Sigmoid colon (tissue), 7 donors: ENCODE data around the gene FBLN2. TPM values are rescaled to one million over a fixed set of nuclear protein-coding genes. Genes with fewer than 3 reads are reported as not detected.

Experiments
- DNase-seq: peaks from one replicate; pipeline ENCODE4 v3.0.0-alpha.2; 2019
- H3K27ac ChIP-seq, 4 donors: fragments of 200-600 bp; sonication (generic); one replicate each; pipeline ENCODE4 v1.5.1; 2016 to 2019; ENCODE audit warnings: mild to moderate bottlenecking in 1 of 4
- H3K27me3 ChIP-seq, 3 donors: fragments of 200-600 bp; sonication (generic); one replicate each; pipeline ENCODE4 v1.5.1; 2019; ENCODE audit warnings: mild to moderate bottlenecking in 1 of 3
- H3K36me3 ChIP-seq, 4 donors: fragments of 200-600 bp; sonication (generic); one replicate each; pipeline ENCODE4 v1.5.1; 2016 to 2019
- H3K4me1 ChIP-seq, 4 donors: fragments of 200-600 bp; sonication (generic); one replicate each; pipeline ENCODE4 v1.5.1; 2017 to 2019
- H3K4me3 ChIP-seq, 4 donors: fragments of 200-600 bp; sonication (generic); one replicate each; pipeline ENCODE4 v1.5.1; 2017 to 2019; ENCODE audit warnings: mild to moderate bottlenecking in 2 of 4, moderate library complexity in 1 of 4
- H3K9me3 ChIP-seq, 4 donors: fragments of 200-600 bp in 3 of 4; sonication (generic) in 3 of 4; one replicate each; pipeline versions ENCODE4 v1.5.1 to v1.6.1; 2013 to 2019
- CTCF ChIP-seq, 4 experiments: fragments of 450-650 bp in 3 of 4; fragments of 200-600 bp in 1 of 4; IDR thresholded peaks; one replicate each; pipeline ENCODE4 v1.5.1; 2016 to 2019; ENCODE audit warnings: antibody characterized with exemption in 4 of 4, mild to moderate bottlenecking in 3 of 4, moderate library complexity in 2 of 4
- EP300 ChIP-seq, 4 donors: sonication (generic); formaldehyde crosslinking; IDR thresholded peaks; one replicate each; pipeline ENCODE4 v1.6.1; 2017; ENCODE audit warnings: antibody characterized with exemption in 4 of 4
- POLR2A ChIP-seq, 2 donors: fragments of 450-650 bp; IDR thresholded peaks; one replicate each; pipeline ENCODE4 v1.6.1; 2016; ENCODE audit warnings: antibody characterized with exemption in 2 of 2, mild to moderate bottlenecking in 2 of 2, moderate library complexity in 2 of 2
- POLR2AphosphoS5 ChIP-seq, 4 donors: sonication (generic); formaldehyde crosslinking; IDR thresholded peaks; one replicate each; pipeline ENCODE4 v1.6.1; 2017; ENCODE audit warnings: antibody characterized with exemption in 4 of 4
- WGBS, 2 donors: extraction: QIAGEN DNeasy Blood & Tissue Kit; methylation state at CpG; one replicate each; pipeline ENCODE4 v1.1.7; 2013; 5-methylcytosine and 5-hydroxymethylcytosine counted together
- intact Hi-C: fragments of 100-400 bp; cut with DNase I; formaldehyde crosslinking; loops from one replicate; pipeline ENCODE4 v1.15.1; 2023
- polyA plus RNA-seq, 3 donors: library from polyadenylated mRNA; stranded (reverse); fragments of 200-250 nt; gene quantifications; one replicate each; pipeline ENCODE4 v1.2.3, GENCODE V29; 2013
- total RNA-seq, 4 donors: library from RNA; depleted of rRNA; stranded (reverse); fragments of >200 nt; gene quantifications; one replicate each; pipeline ENCODE4 v1.1.0, GENCODE V29; 2016
- donor health status: healthy with polysubstance abuse.
- donor health status: Bipolar disorder and iron deficiency.
- donor health status: healthy.

Gene FBLN2
- total and polyA plus RNA-seq, 7 donors, result 1.2 to 134 (median 18.7) TPM

DNA sequence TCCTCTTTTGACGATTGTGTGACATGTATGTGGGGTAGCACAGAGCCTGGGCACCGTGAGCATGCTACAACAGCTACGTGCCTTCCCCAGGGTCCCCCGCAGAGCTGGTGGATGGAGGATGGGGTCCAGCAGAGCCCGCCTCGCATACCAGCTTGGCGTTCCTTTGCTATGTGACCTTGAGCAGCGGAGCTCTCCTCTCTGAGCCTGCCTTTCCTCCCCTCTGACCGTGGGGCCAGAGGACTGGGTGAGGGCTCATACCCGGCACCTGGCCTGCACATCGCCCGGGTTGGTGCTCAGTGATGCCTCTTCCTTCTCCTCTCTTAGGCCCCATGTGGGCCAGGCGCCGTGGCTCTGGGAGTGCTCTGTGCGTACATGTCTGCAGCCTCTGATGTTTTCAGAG, 73.4 kb downstream of the FBLN2 start:
- H3K27ac ChIP-seq, result no peak overlapping the region
- TF ChIP-seq POLR2AphosphoS5 (IDR thresholded peaks at IDR 0.05) (no peak), CTCF (IDR thresholded peaks at IDR 0.05) (no peak)
- no peak for DNase-seq
- H3K27me3 ChIP-seq, result no peaks in the 10 kb centered on the region
- H3K4me1 ChIP-seq, result no peaks in the 10 kb centered on the region
- H3K9me3 ChIP-seq, result no peaks in the 10 kb centered on the region
- no peaks in the 10 kb centered on the region for H3K36me3 ChIP-seq
- intact Hi-C loops, result no loop called here
- H3K4me3 ChIP-seq, result no peak overlapping the region
- 89 to 92% methylated on average over 15 of the region's 15 CpGs for WGBS, 2 donors

DNA sequence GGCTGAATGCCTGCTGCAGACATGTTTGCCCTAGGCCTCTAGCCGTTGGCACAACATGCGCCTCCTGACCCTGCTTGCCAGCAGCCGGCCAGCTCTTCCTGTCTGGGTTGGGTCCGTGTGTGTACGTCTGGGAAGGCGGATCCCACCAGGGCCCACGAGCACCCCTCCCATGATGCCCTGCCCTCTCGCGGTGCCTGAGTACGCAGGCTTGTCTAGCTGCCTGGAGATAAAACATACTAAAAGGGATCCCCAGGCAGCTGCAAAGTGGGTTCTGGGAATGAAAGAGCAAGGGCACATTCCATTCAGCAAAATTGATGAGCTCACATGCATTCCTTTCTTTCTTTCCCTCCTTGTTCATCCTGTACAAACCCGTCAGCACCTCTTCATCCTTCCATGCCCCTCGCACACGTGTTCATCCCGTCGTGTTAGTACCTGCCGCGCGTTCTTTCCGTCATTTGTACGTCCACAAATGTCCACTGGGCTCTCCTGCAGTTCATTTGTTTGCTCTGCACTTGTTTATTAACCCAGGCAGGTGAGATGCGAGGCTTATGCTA, 74.3 kb downstream of the FBLN2 start:
- WGBS, 2 donors, result 38 to 64% methylated on average over 21 of the region's 21 CpGs
- Histone ChIP-seq H3K4me1 (no peaks in the 10 kb centered on the region), H3K36me3 (no peaks in the 10 kb centered on the region), H3K27ac (no peak overlapping the region), H3K9me3 (no peaks in the 10 kb centered on the region), H3K27me3 (no peaks in the 10 kb centered on the region), H3K4me3 (no peak overlapping the region)
- no peak for DNase-seq
- intact Hi-C loops, result no loop called here
- TF ChIP-seq CTCF (IDR thresholded peaks at IDR 0.05) (no peak), POLR2A (IDR thresholded peaks at IDR 0.05) (no peak), EP300 (IDR thresholded peaks at IDR 0.05) (no peak), POLR2AphosphoS5 (IDR thresholded peaks at IDR 0.05) (no peak)

GRCh38 chr3:13624021-13624420, 75.1 kb downstream of the FBLN2 start:
- intact Hi-C loops, result no loop called here
- Histone ChIP-seq H3K4me1 (no peaks in the 10 kb centered on the region), H3K36me3 (no peaks in the 10 kb centered on the region), H3K4me3 (no peak overlapping the region), H3K27me3 (no peaks in the 10 kb centered on the region), H3K27ac (no peak overlapping the region), H3K9me3 (no peaks in the 10 kb centered on the region)
- no peak for TF ChIP-seq POLR2AphosphoS5 (IDR thresholded peaks at IDR 0.05)
- TF ChIP-seq POLR2A (IDR thresholded peaks at IDR 0.05), result no peak
- TF ChIP-seq CTCF (IDR thresholded peaks at IDR 0.05), result no peak
- no peak for TF ChIP-seq EP300 (IDR thresholded peaks at IDR 0.05)
- no peak for DNase-seq
- 90 to 91% methylated on average over 6 of the region's 6 CpGs for WGBS, 2 donors

DNA sequence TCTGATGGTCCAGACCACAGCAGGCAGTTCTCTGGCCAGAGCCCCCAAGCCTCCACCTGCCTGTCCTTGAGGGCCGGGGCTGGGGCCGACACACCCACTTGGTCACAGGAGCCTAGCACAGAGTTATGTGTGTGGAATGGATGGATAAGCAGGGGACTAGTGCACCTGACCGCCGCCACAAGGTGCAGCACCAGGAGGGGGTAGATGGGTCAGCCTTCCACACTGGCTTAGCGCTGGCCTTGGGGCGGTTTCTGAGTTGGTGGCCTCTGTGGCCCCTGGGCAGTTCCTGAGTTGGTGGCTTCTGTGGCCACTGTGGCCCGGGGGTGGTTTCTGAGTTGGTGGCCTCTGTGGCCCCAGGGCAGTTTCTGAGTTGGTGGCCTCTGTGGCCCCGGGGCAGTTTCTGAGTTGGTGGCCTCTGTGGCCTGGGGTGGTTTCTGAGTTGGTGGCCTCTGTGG, 75.8 kb downstream of the FBLN2 start:
- WGBS, 2 donors, result 91 to 97% methylated on average over 8 of the region's 8 CpGs

More for the DNA sequence above, 75.8 kb downstream of the FBLN2 start:
- H3K27me3 ChIP-seq, result no peaks in the 10 kb centered on the region
- no peak overlapping the region for H3K27ac ChIP-seq
- TF ChIP-seq CTCF (IDR thresholded peaks at IDR 0.05) (no peak), POLR2A (IDR thresholded peaks at IDR 0.05) (no peak), EP300 (IDR thresholded peaks at IDR 0.05) (no peak), POLR2AphosphoS5 (IDR thresholded peaks at IDR 0.05) (no peak)
- no peak for DNase-seq
- intact Hi-C loops, result no loop called here
- no peak overlapping the region for H3K4me3 ChIP-seq
- no peaks in the 10 kb centered on the region for H3K4me1 ChIP-seq
- no peaks in the 10 kb centered on the region for H3K9me3 ChIP-seq
- H3K36me3 ChIP-seq, result no peaks in the 10 kb centered on the region
